Parathyroid adenoma (tissue), 2 donors: Measurements from ENCODE around the gene UTS2B.

Experiments
- H2AFZ ChIP-seq: fragments of 300-600 bp; sonication (generic); one replicate; pipeline ENCODE4 v1.7.0; 2017; ENCODE audit warnings: antibody characterized with exemption, mild to moderate bottlenecking
- H3K27ac ChIP-seq: fragments of 300-600 bp; sonication (generic); one replicate; pipeline ENCODE4 v1.7.0; 2017
- H3K27me3 ChIP-seq: fragments of 300-600 bp; sonication (generic); one replicate; pipeline ENCODE4 v1.7.0; 2017; ENCODE audit warnings: low read length; ENCODE audit not compliant: control insufficient read depth, insufficient read depth
- H3K36me3 ChIP-seq: fragments of 300-600 bp; sonication (generic); one replicate; pipeline ENCODE4 v1.7.0; 2017; ENCODE audit warnings: low read length; ENCODE audit not compliant: control insufficient read depth, insufficient read depth
- H3K4me1 ChIP-seq: fragments of 300-600 bp; sonication (generic); one replicate; pipeline ENCODE4 v1.7.0; 2017; ENCODE audit warnings: control low read depth
- H3K4me2 ChIP-seq: fragments of 300-600 bp; sonication (generic); one replicate; pipeline ENCODE4 v1.7.0; 2017; ENCODE audit warnings: low read length
- H3K4me3 ChIP-seq: fragments of 300-600 bp; sonication (generic); one replicate; pipeline ENCODE4 v1.7.0; 2017; ENCODE audit warnings: low read depth, low read length
- H3K79me2 ChIP-seq: fragments of 300-600 bp; sonication (generic); one replicate; pipeline ENCODE4 v1.7.0; 2017; ENCODE audit warnings: control low read depth
- H3K9ac ChIP-seq: fragments of 300-600 bp; sonication (generic); one replicate; pipeline ENCODE4 v1.7.0; 2017; ENCODE audit warnings: mild to moderate bottlenecking
- H3K9me3 ChIP-seq: fragments of 300-600 bp; sonication (generic); one replicate; pipeline ENCODE4 v1.7.0; 2017; ENCODE audit warnings: low read length; ENCODE audit not compliant: control insufficient read depth
- CTCF ChIP-seq: fragments of 300-600 bp; sonication (generic); IDR thresholded peaks from one replicate; pipeline ENCODE4 v1.7.0; 2017; ENCODE audit warnings: antibody characterized with exemption, mild to moderate bottlenecking
- donor health status: primary hyperparathyroidism.

UTS2B gene

GRCh38 chr3:191376516-191377141 lies 46.3 kb upstream of the UTS2B start:
- Histone ChIP-seq H3K9ac (no peak overlapping the region), H3K36me3 (no peaks in the 10 kb centered on the region)

GRCh38 chr3:191373327-191373726 lies 43.0 kb upstream of the UTS2B start:
- H3K9me3 ChIP-seq: no peaks in the 10 kb centered on the region
- H3K27ac ChIP-seq: no peak overlapping the region
- no peak overlapping the region for H3K9ac ChIP-seq
- peaks cover 2% of the 10 kb centered on the region for H3K4me1 ChIP-seq
- no peak overlapping the region for H3K4me3 ChIP-seq
- no peak overlapping the region for H3K4me2 ChIP-seq
- no peaks in the 10 kb centered on the region for H3K36me3 ChIP-seq
- no peak for TF ChIP-seq CTCF
- H2AFZ ChIP-seq: no peak overlapping the region
- H3K79me2 ChIP-seq: no peaks in the 10 kb centered on the region
- H3K27me3 ChIP-seq: no peaks in the 10 kb centered on the region

More at GRCh38 chr3:191376516-191377141, 46.3 kb upstream of the UTS2B start:
- Histone ChIP-seq H3K27me3 (no peaks in the 10 kb centered on the region), H3K4me1 (peaks cover 2% of the 10 kb centered on the region), H3K9me3 (no peaks in the 10 kb centered on the region), H3K27ac (peak overlapping the region; percentile 30), H3K79me2 (no peaks in the 10 kb centered on the region), H3K4me3 (no peak overlapping the region), H3K4me2 (no peak overlapping the region), H2AFZ (no peak overlapping the region)
- no peak for TF ChIP-seq CTCF

GRCh38 chr3:191372122-191372521 lies 41.8 kb upstream of the UTS2B start:
- no peak for TF ChIP-seq CTCF
- Histone ChIP-seq H3K9ac (no peak overlapping the region), H3K79me2 (no peaks in the 10 kb centered on the region), H3K4me2 (no peak overlapping the region), H3K9me3 (no peaks in the 10 kb centered on the region), H3K4me1 (peaks cover 2% of the 10 kb centered on the region), H3K27ac (no peak overlapping the region), H2AFZ (no peak overlapping the region), H3K36me3 (no peaks in the 10 kb centered on the region), H3K4me3 (no peak overlapping the region), H3K27me3 (no peaks in the 10 kb centered on the region)

- H3K79me2 ChIP-seq: no peaks in the 10 kb centered on the region
- no peak for TF ChIP-seq CTCF
- H3K27me3 ChIP-seq: no peaks in the 10 kb centered on the region
- no peak overlapping the region for H3K4me2 ChIP-seq
- H3K9ac ChIP-seq: no peak overlapping the region
- no peaks in the 10 kb centered on the region for H3K4me1 ChIP-seq
- H3K9me3 ChIP-seq: no peaks in the 10 kb centered on the region
- no peak overlapping the region for H2AFZ ChIP-seq
- no peak overlapping the region for H3K4me3 ChIP-seq
- H3K36me3 ChIP-seq: no peaks in the 10 kb centered on the region
- no peak overlapping the region for H3K27ac ChIP-seq
These were observed 39.3 kb upstream of the UTS2B start for GRCh38 chr3:191369616-191370010.
